ENCODE measurements around the gene C1orf116.

Gene C1orf116

DNA sequence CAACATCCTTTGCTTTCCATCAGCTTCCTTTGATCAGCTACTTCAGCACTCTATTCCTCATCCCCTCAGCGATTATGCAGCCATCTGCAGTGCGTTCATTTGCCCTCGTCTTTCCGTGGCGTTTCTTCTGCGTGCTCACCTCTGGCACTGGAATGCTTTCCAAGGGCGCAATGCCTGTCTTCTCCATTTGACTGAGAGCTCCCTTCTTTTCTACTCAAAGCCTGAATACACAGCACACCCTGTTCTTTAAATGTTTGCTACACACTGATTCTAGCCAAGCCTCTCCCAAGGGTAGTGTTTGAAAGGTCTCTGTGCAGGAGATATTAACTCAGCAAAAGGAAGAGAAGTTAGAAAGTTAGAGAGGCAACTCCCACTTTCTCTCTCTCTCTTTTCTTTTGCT lies 22.6 kb downstream of the C1orf116 start:
- CTCF ChIA-PET = interaction anchor here (1.1 to 2.3 kb wide), 3 partner anchors 9 to 43 kb away, joined by 3 to 8 read pairs (median 3); partner anchors contain the start of gene PFKFB2
- POLR2A ChIA-PET = no interaction called here
- no peak for DNase-seq (ENCODE audit: low read depth, low spot score)
- no peak overlapping the region for H3K4me3 ChIP-seq (ENCODE audit: low read depth, low read length)
- no peak for TF ChIP-seq CTCF (IDR thresholded peaks at IDR 0.05; ENCODE audit: insufficient read depth, low read length, missing control alignments)

DNA sequence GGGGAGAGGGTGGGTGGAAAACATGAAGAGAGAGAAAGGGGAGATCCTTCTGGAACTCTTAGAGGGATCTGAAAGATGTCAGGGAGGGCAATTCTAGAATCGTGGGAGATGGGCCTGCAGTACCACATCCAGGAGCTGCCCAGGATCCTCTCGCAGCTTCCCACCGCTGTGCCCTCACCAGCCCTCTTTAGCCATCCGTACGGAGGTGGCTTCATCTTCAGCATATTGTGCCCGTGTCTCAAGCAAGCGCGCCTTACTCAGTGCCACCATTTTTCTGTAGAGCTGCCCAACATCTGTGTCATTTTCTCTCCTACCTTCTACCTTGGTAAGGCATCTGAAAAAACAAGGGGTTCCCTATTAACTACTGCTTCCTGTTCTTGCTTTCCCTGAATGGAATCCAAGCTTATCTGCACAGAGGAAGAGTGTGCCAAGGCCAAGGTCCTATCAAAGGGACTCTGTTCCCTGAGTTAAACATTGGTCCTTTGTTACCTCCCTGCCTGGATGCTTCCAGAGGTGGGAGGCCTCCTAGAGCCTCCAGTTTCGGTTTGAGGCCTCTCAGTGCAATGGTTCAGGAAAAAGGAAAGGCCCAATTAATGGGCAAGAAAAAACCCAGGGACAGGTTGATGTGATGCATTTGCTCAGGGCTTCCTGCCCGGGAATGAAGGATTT lies 23.2 kb downstream of the C1orf116 start:
- DNase-seq (ENCODE audit: low read depth, low spot score) = no peak
- CTCF ChIA-PET = interaction anchor here (1.1 to 5.8 kb wide), 4 partner anchors 10 to 43 kb away, joined by 3 to 41 read pairs (median 6); partner anchors contain the start of gene PFKFB2
- no peak overlapping the region for H3K4me3 ChIP-seq (ENCODE audit: low read depth, low read length)
- POLR2A ChIA-PET = no interaction called here
- no peak for TF ChIP-seq CTCF (IDR thresholded peaks at IDR 0.05; ENCODE audit: insufficient read depth, low read length, missing control alignments)

GRCh38 chr1:207007352-207008033 lies 25.1 kb downstream of the C1orf116 start:
- H3K4me3 ChIP-seq (ENCODE audit: low read depth, low read length) = no peak overlapping the region
- peak; percentile 49 for DNase-seq (ENCODE audit: low read depth, low spot score)
- ChIA-PET POLR2A (interaction anchor here (0.5 kb wide), 1 partner anchor 381 kb away, joined by 3 read pairs; no protein-coding TSS in a partner anchor), CTCF (interaction anchor here (1.8 to 5.8 kb wide), 4 partner anchors 12 to 95 kb away, joined by 8 to 92 read pairs (median 24); no protein-coding TSS in a partner anchor)
- TF ChIP-seq CTCF (IDR thresholded peaks at IDR 0.05; ENCODE audit: insufficient read depth, low read length, missing control alignments) = no peak

DNA sequence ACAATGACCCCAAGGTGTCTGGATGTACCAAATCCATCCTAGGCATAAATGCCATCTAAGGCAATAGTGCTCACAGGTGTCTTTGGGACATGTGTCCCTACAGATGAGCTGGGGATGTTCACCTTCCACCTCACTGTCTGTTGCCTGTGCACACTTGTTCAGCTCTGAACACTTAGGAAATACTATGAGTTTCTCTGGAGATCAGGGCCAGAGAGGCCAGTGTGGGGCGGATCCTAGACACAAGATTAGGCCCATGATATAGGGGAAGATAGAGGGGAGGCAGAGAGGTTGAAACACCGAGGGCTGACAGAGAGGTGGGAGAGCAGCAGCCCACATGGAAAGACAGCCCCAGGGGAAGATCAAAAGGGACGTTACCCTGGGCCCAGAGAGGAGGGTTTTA lies 25.6 kb downstream of the C1orf116 start:
- ChIA-PET CTCF (interaction anchor here (0.9 to 5.8 kb wide), 9 partner anchors 11 to 528 kb away, joined by 3 to 92 read pairs (median 8); partner anchors contain the start of gene PFKFB2), POLR2A (no interaction called here)
- TF ChIP-seq CTCF (IDR thresholded peaks at IDR 0.05; ENCODE audit: insufficient read depth, low read length, missing control alignments) = no peak
- no peak for DNase-seq (ENCODE audit: low read depth, low spot score)
- H3K4me3 ChIP-seq (ENCODE audit: low read depth, low read length) = no peak overlapping the region

GRCh38 chr1:207006083-207006482 lies 26.5 kb downstream of the C1orf116 start:
- no peak overlapping the region for H3K4me3 ChIP-seq (ENCODE audit: low read depth, low read length)
- CTCF ChIA-PET = interaction anchor here (0.7 to 5.8 kb wide), 23 partner anchors 8 to 1348 kb away, joined by 3 to 92 read pairs (median 5); partner anchors contain the start of genes FCAMR and PFKFB2
- no peak for TF ChIP-seq CTCF (IDR thresholded peaks at IDR 0.05; ENCODE audit: insufficient read depth, low read length, missing control alignments)
- no peak for DNase-seq (ENCODE audit: low read depth, low spot score)
- POLR2A ChIA-PET = no interaction called here

Data from AG04449 (cell line).